Vagina (tissue), 2 donors: ENCODE results near the gene PHLDB3.

ENCODE experiments used
- CTCF ChIP-seq, 3 experiments: fragments of 450-650 bp in 2 of 3; fragments of 200-600 bp in 1 of 3; sonication (generic) in 1 of 3; IDR thresholded peaks; one replicate each; pipeline ENCODE4 v1.5.1; 2017 to 2019; ENCODE audit warnings: antibody characterized with exemption in 3 of 3, mild to moderate bottlenecking in 2 of 3, moderate library complexity in 2 of 3
- POLR2A ChIP-seq, 2 donors: fragments of 450-650 bp; IDR thresholded peaks; one replicate each; pipeline ENCODE4 v1.6.1; 2017; ENCODE audit warnings: antibody characterized with exemption in 2 of 2, mild to moderate bottlenecking in 2 of 2, moderate library complexity in 2 of 2

GRCh38 chr19:43534816-43535761 lies 30.5 kb upstream of the PHLDB3 start:
- no peak for TF ChIP-seq POLR2A (IDR thresholded peaks at IDR 0.05)
- TF ChIP-seq CTCF (IDR thresholded peaks at IDR 0.05), result peak in 2 of 3 experiments; percentile 40 to 54
